D341Med (cell line): ENCODE results near the gene PIGU.
A peak's percentile ranks its signal among the peaks of the same experiment; 100 is the strongest.
"Not testable (repeated sequence)": the region's sequence is repeated elsewhere in the genome, so short reads cannot be mapped to it uniquely, and the experiment has no call there.

Experiments
- DNase-seq: peaks from one replicate; pipeline ENCODE4 v3.0.0; 2012; ENCODE audit warnings: low spot score

The PIGU gene

GRCh38 chr20:34532756-34533155, 144.1 kb downstream of the PIGU start:
- no peak for DNase-seq

- DNase-seq: no peak
Measured at GRCh38 chr20:34532320-34532719, 144.6 kb downstream of the PIGU start.

GRCh38 chr20:34531608-34532265, 145.2 kb downstream of the PIGU start:
- DNase-seq: no peak

GRCh38 chr20:34530342-34530741, 146.6 kb downstream of the PIGU start:
- DNase-seq: no peak

- no peak for DNase-seq
Measured at GRCh38 chr20:34529742-34530141, 147.2 kb downstream of the PIGU start.

- DNase-seq: no peak
Measured at GRCh38 chr20:34528921-34529297, 148.0 kb downstream of the PIGU start.

GRCh38 chr20:34527016-34527415, 149.9 kb downstream of the PIGU start:
- DNase-seq: no peak

- DNase-seq: no peak
Measured at GRCh38 chr20:34526466-34526865, 150.4 kb downstream of the PIGU start.

- no peak for DNase-seq
Measured at GRCh38 chr20:34525709-34526416, 151.0 kb downstream of the PIGU start.

- DNase-seq: no peak
Measured at GRCh38 chr20:34525342-34525708, 151.6 kb downstream of the PIGU start.

- DNase-seq: no peak
Measured at GRCh38 chr20:34524426-34524825, 152.5 kb downstream of the PIGU start.

- DNase-seq: peak; percentile 87
Measured at GRCh38 chr20:34522969-34523871, 153.7 kb downstream of the PIGU start.

GRCh38 chr20:34519841-34520240, 157.1 kb downstream of the PIGU start:
- not testable (repeated sequence) for DNase-seq

- DNase-seq: not testable (repeated sequence)
Measured at GRCh38 chr20:34518863-34519262, 158.0 kb downstream of the PIGU start.

GRCh38 chr20:34517114-34517505, 159.8 kb downstream of the PIGU start:
- no peak for DNase-seq

- DNase-seq: peak; percentile 95
Measured at GRCh38 chr20:34516247-34517113, 160.4 kb downstream of the PIGU start, which contains the start of gene DYNLRB1. TSS of gene DYNLRB1 (plus strand) at chr20:34516422. CDS start at chr20:34516459, 37 bp downstream.

GRCh38 chr20:34515484-34516246, 161.2 kb downstream of the PIGU start:
- peak; percentile 81 for DNase-seq

GRCh38 chr20:34514897-34515483, 161.9 kb downstream of the PIGU start:
- no peak for DNase-seq

GRCh38 chr20:34514034-34514433, 162.9 kb downstream of the PIGU start:
- DNase-seq: not testable (repeated sequence)

- no peak for DNase-seq
Measured at GRCh38 chr20:34512955-34513419, 163.9 kb downstream of the PIGU start.
